ENCODE measurements around the gene GOSR1. TPM values are rescaled to one million over a fixed set of nuclear protein-coding genes. Genes with fewer than 3 reads are reported as not detected.

The GOSR1 gene
- total and polyA plus RNA-seq, 4 donors: 14.8 to 45.1 (median 32.1) TPM

DNA sequence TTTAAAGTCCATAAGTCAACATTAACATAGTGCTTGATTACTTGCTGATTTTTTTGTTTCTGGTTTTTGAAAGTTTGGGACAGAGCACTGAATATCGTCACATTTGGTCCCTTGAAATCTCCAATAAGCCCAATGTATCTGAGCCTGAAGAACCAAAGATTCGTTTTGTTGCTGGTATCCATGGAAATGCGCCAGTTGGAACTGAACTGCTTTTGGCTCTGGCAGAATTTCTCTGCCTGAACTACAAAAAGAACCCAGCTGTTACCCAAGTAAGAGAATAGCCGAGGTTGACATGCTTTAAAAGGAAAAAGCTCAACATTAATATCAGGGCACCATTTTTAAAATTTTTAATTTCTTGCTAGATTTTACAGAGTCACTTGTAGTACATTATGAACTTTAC, 27.7 kb upstream of the GOSR1 start:
- TF ChIP-seq, protein P1, sequence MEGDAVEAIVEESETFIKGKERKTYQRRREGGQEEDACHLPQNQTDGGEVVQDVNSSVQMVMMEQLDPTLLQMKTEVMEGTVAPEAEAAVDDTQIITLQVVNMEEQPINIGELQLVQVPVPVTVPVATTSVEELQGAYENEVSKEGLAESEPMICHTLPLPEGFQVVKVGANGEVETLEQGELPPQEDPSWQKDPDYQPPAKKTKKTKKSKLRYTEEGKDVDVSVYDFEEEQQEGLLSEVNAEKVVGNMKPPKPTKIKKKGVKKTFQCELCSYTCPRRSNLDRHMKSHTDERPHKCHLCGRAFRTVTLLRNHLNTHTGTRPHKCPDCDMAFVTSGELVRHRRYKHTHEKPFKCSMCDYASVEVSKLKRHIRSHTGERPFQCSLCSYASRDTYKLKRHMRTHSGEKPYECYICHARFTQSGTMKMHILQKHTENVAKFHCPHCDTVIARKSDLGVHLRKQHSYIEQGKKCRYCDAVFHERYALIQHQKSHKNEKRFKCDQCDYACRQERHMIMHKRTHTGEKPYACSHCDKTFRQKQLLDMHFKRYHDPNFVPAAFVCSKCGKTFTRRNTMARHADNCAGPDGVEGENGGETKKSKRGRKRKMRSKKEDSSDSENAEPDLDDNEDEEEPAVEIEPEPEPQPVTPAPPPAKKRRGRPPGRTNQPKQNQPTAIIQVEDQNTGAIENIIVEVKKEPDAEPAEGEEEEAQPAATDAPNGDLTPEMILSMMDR (IDR thresholded peaks at IDR 0.05; ENCODE audit: control extremely low read depth, extremely low read depth): no peak
- Histone ChIP-seq H3K27me3 (ENCODE audit: control insufficient read depth in 3 of 3, insufficient read depth in 3 of 3, low read length in 2 of 3) (no peaks in the 10 kb centered on the region), H3K9me3 (ENCODE audit: control insufficient read depth in 4 of 4, insufficient read depth in 3 of 4, low read length in 3 of 4) (peaks cover 0 to 2% (median 0%) of the 10 kb centered on the region in 4 donors), H3K4me3 (no peak overlapping the region), H3K9ac (ENCODE audit: insufficient read depth in 1 of 2, low read length in 2 of 2) (no peak overlapping the region), H3K27ac (ENCODE audit: low read depth in 1 of 2, low read length in 1 of 2) (no peak overlapping the region), H3K4me1 (ENCODE audit: control insufficient read depth in 5 of 5, insufficient read depth in 5 of 5, low read length in 5 of 5) (peaks cover 0 to 2% (median 0%) of the 10 kb centered on the region in 5 donors), H3K36me3 (ENCODE audit: control insufficient read depth in 4 of 4, insufficient read depth in 4 of 4, low read length in 4 of 4) (peaks cover 10 to 21% (median 18%) of the 10 kb centered on the region in 4 donors)
- ATAC-seq (ENCODE audit: insufficient read depth, low FRiP score) (no peak), DNase-seq (peak; percentile 66 to 91 (median 90))
- WGBS, 2 donors: 73 to 85% methylated on average over 4 of the region's 4 CpGs

DNA sequence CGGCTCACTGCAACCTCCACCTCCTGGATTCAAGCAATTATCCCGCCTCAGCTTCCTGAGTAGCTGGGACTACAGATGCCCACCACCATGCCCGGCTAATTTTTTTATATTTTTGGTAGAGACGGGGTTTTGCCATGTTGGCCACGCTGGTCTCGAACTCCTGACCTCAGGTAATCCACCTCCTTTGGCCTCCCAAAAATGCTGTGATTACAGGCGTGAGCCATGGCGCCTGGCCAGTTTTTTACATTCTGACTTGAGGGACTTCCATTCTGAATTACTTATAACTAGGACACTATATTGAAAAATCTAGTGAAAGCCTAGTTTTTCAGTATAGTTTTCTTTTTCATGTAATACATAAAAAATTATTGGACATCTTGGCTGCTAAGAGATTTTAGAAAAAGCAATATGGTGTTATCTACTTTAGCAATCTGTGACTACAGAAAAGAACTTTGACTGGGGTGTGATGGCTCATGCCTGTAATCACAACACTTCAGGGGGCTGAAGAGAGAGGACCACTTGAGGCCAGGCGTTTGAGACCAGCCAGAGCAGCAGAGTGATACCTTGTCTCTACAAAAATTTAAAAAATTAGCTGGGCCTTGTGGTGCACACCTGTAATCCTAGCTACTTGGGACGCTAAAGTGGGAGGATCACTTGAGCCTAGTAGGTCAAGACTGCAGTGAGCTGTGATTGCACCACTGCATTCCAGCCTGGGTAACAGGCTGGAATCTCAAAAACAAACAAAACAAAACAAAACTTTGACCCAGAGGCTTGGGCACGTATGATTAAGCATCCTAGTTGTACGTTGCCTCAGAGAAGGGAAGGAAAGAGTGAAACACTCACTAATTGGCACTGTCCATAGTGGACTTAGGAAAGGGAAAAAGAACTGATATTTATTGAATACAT, 26.8 kb upstream of the GOSR1 start:
- TF ChIP-seq, protein P1 (IDR thresholded peaks at IDR 0.05; ENCODE audit: control extremely low read depth, extremely low read depth): no peak
- no peak for ATAC-seq (ENCODE audit: insufficient read depth, low FRiP score)
- Histone ChIP-seq H3K27ac (ENCODE audit: low read depth in 1 of 2, low read length in 1 of 2) (no peak overlapping the region), H3K9me3 (ENCODE audit: control insufficient read depth in 4 of 4, insufficient read depth in 3 of 4, low read length in 3 of 4) (peaks cover 0 to 2% (median 0%) of the 10 kb centered on the region in 4 donors), H3K9ac (ENCODE audit: insufficient read depth in 1 of 2, low read length in 2 of 2) (no peak overlapping the region), H3K27me3 (ENCODE audit: control insufficient read depth in 3 of 3, insufficient read depth in 3 of 3, low read length in 2 of 3) (no peaks in the 10 kb centered on the region), H3K4me1 (ENCODE audit: control insufficient read depth in 5 of 5, insufficient read depth in 5 of 5, low read length in 5 of 5) (peaks cover 0 to 2% (median 0%) of the 10 kb centered on the region in 5 donors), H3K4me3 (no peak overlapping the region), H3K36me3 (ENCODE audit: control insufficient read depth in 4 of 4, insufficient read depth in 4 of 4, low read length in 4 of 4) (peaks cover 10 to 20% (median 19%) of the 10 kb centered on the region in 4 donors)
- DNase-seq: no peak
- 90 to 93% methylated on average over 12 of the region's 12 CpGs for WGBS, 2 donors

DNA sequence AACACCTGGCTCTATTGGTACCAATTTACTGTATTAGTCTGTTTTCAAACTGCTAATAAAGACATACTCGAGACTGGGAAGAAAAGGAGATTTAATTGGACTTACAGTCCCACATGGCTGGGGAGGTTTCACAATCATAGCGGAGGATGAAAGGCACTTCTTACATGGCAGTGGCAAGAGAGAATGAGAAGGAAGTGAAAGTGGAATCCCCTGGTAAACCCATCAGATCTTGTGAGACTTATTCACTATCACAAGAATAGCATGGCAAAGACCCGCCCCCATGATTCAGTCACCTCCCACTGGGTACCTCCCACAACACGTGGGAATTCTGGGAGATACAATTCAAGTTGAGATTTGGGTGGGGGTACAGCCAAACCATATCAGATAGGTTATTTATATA, 22.6 kb upstream of the GOSR1 start:
- TF ChIP-seq, protein P1 (IDR thresholded peaks at IDR 0.05; ENCODE audit: control extremely low read depth, extremely low read depth): no peak
- ATAC-seq (ENCODE audit: insufficient read depth, low FRiP score) (no peak), DNase-seq (no peak)
- peaks cover 0 to 2% (median 0%) of the 10 kb centered on the region in 4 donors for H3K9me3 ChIP-seq (ENCODE audit: control insufficient read depth in 4 of 4, insufficient read depth in 3 of 4, low read length in 3 of 4)
- no peaks in the 10 kb centered on the region for H3K27me3 ChIP-seq (ENCODE audit: control insufficient read depth in 3 of 3, insufficient read depth in 3 of 3, low read length in 2 of 3)
- no peak overlapping the region for H3K4me3 ChIP-seq
- peaks cover 22 to 28% (median 26%) of the 10 kb centered on the region in 4 donors for H3K36me3 ChIP-seq (ENCODE audit: control insufficient read depth in 4 of 4, insufficient read depth in 4 of 4, low read length in 4 of 4)
- H3K4me1 ChIP-seq (ENCODE audit: control insufficient read depth in 5 of 5, insufficient read depth in 5 of 5, low read length in 5 of 5): peaks cover 0 to 2% (median 0%) of the 10 kb centered on the region in 5 donors
- no peak overlapping the region for H3K27ac ChIP-seq (ENCODE audit: low read depth in 1 of 2, low read length in 1 of 2)
- no peak overlapping the region for H3K9ac ChIP-seq (ENCODE audit: insufficient read depth in 1 of 2, low read length in 2 of 2)
- WGBS, 2 donors: 80 to 86% methylated on average over 4 of the region's 4 CpGs
